Fibroblast of upper back skin (primary cell): Measurements from ENCODE around the gene MACROH2A1.
A peak's percentile ranks its signal among the peaks of the same experiment; 100 is the strongest.

Experiments used
- DNase-seq: peaks from one replicate; pipeline ENCODE4 v3.0.0-alpha.2; 2013

The MACROH2A1 gene

DNA sequence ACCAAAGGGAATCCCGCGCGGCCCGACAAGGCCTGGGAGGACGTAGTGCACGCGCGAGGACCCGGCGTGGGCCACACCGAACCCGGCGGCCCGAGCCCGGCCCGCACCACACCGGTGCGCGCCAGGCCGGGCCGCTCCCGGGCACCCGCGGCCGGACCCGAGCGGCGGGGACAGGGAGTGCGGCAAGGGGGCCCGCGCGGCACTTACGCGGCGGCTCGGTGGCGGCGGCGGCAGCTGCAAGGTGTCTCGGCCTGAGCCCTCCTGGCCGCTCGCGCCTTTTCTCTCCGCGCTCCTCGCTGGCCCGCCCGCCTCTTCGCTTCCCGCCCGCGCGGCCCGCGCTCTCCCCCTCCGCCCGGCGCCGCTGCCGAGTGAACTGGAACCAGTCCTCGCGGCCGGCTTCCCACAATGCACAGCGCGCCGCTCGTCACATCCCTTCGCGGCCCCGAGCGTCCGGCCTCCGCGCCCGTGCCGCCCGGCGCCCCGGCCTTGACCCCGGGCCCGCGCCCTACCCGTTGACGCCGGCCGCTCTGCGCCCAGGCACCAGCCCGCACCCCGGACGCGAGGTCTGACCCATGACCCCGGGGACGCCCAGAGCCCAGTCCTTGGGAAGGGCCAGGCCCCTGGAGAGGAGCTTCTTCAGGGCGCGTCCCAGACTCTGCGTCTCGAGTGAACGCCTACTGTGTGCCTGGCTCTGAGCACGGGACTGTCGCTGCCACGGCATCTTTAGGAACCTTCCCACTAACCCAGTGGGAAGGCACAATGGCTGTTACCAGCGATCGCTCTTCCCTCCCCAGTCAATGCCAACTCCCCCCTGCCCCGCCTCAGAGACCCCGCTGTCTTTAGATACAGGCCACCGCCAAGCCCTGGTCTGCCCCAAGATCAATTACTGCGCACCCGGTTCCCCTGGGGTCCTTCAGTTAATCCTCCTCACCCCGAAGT lies at the start of gene MACROH2A1:
Gene MACROH2A1 (minus strand): TSS at position 377 of the 939 bp plus-strand sequence. CDS start 10,138 bp downstream, outside the sequence.
- DNase-seq, result peak; percentile 82

GRCh38 chr5:135448071-135448739 lies 49.2 kb upstream of the MACROH2A1 start:
- no peak for DNase-seq

DNA sequence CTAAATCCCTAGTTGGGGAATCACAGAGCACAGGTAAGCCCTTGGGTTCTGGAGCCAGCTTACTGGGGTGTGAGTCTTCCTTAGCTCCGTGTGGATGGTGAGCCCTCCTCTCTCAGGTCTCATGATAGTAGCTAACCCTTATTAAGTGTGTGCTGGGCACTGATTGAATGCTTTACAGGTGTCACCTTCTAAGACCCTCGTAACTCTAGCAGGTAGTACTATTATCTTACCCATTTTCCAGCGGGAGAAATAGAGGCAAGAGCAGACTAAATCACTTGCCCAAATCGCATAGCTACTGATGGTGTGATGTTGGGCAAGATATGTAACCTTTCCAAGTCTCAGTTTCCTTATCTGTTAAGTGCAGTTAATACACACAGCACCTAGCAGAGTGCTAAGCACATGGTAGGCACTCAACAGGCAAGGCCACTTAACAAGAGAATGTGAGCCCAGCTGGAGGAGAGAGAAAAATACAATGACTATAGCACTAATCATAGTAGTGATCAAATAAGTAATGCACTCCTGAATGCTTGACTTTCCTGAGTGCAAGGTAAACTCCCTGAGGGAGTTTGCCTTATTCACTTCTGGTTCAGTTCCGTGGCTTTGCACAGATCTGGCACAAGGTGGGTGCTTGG lies 48.4 kb upstream of the MACROH2A1 start, which contains the start of gene DCANP1:
Gene DCANP1 (minus strand): TSS at position 51 of the 632 bp plus-strand sequence. CDS start 240 bp downstream, outside the sequence.
- no peak for DNase-seq

DNA sequence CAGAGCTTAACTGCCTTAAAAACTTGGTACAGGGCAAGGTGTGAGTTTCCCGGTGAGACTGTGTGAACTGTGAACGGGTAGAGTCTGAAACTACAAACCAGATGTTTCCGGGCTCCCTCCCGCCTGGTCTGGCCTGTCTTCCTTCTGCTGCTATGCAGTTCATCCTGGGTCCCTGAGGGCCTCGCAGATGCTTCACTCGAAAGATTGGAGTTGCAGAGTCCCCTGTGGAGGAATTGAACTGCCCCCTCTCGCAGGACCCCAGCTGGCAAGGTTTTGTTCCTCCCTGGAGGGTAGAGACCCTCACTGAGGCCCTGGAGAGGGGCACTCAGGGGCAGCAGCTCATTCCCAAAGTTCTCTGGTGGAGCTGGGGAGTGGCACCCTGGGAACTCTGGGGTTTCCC lies 47.6 kb upstream of the MACROH2A1 start:
- no peak for DNase-seq

DNA sequence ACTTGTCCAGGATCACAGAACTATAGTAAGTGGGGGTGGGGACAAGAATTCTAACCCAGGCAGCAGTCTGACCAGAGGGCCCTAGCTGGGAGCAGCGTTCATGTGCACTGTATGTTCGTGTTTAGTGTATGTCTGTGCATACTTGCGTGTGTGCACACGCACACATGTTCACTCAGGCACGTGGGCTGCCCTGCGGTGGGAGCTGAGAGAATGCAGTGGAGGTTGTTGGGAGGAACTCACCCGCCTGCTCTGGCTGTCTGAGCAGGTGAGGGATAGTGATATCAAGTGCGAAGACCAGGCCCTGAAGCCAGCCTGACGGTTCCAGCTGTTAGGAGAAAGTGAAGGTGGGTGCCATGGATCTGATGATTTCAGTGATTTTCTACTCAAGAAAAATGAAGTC lies 47.2 kb upstream of the MACROH2A1 start:
- DNase-seq, result no peak

DNA sequence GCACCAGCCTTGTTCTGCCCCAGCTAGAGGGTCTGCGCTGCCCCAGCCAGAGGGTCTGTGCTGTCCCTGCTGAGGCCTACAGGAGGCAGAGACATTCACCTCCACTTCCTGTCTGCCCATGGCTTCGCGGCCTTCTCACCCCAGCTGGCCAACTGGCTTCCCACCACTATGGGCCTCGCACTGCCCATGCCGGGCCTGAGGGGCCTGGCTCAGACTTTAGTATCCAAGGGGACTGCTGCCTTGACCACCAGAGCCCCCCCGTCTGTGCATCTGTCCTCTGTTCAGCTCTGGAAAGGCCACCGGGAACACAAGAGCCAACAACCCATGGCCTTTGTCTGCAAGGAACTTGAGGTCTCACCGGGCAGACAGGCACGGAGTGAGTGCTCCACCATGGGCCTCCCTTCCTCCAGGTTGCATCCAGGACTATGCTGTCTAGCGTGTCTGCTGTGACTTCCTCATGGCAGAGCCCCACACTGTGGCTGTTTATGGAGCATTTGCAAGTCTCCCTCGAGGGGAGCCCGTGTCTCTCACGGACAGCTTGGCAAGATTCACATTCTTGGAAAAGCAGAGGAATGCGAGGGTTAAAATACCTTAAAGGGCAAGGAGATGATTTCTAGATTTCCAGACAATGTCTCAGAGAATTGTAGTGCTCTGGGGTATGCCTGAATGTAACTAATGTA lies 46.4 kb upstream of the MACROH2A1 start:
- DNase-seq, result peak; percentile 35

DNA sequence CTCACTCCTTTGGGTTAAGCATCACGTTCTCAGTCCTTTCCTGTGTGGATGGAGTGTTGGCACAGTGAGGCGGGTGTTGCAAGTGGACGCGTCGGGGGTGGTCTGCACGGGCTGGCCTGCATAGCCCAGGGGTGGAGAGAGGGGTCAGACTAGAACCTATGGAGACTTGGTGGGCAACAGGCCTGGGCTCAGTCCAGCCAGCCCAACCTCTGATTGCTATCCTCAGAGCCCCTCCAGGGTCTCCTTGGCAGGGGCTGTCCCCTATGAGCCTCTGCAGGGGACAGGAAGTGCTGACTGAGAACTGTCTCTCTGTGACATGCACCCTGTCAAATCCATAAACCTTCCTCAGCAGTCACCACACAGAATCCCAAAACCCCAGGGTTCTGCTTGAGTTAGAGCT lies 45.9 kb upstream of the MACROH2A1 start:
- DNase-seq, result no peak

- DNase-seq, result no peak
These were observed 45.3 kb upstream of the MACROH2A1 start for GRCh38 chr5:135444360-135444759.

DNA sequence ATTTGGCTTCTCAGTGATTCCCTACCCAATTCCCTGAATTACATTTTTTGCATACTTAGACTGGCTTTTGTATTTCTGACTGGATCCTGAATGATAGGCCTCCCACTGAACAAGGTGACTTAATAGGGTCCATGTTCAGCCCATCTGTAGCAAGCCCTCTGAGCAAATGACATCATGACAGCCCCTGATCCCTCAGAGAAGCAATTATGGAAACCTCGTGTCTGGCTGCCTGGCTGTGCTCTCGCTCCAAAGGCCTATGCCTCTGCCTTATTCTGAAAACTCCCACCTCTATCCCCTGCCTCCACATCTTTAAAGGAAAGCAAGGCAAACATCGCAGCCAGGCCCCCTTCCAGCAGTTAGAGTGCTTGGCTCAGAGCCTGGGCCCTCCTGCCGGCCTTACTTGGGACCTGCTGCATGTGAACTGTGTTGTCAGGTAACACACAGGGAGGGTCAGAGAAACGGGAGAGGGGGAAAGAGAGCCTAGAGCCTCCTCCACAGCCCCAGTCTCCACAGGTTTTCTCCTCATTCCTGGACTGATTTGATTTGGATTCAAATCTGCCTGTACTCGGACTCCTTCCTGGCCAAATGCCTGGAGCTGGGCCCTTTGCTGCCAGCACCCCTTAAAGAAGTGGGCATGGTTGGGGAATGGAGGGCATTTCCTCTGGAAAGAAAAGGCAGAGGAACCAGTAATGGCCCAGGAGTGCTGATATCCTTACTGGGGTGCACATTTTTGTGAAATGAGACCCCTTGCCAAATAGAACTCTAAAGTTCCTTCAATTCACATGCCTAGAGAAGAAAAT lies 44.3 kb upstream of the MACROH2A1 start:
- DNase-seq, result peak; percentile 58

- DNase-seq, result no peak
These were observed 43.6 kb upstream of the MACROH2A1 start for GRCh38 chr5:135442431-135443160.

DNA sequence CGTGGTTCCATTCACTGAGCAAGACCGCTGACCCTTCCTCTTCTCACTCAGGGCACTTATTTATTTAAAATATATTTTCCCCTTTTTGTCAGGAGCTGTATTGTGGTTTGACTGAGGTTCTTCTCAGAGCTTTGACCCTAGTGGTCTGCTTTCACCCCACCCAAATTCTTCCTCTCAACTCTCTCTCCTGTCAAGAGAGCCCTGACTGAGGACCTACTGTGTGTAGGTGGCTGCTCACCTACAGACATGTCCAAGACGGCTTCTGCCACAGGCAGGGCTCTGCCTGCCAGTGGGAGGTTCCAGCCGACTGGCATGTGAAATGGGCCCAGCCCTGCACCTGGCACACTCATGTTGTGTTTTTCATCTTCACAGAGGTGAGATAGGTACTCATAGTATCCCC lies 42.9 kb upstream of the MACROH2A1 start:
- DNase-seq, result no peak

GRCh38 chr5:135441350-135441831 lies 42.4 kb upstream of the MACROH2A1 start:
- peak; percentile 28 for DNase-seq

DNA sequence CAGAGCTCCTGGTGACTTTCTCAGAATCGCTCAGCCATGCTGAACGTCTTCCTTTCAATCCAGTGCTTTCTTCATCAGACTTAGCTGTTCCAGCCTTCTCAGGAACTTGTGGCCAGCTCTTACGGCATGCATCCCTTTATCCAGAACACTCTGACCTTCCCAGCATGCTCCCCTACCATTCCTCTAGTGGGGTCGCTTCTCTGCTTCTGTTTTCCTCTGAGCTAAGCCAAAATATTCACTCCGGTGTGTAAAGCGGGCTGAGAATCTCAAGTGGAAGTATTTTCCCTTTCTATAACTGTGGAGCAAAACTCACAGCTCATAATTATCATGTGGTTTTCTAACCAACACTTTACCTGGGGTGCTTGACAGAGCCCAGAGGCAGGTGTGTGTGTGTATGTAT lies 41.9 kb upstream of the MACROH2A1 start:
- no peak for DNase-seq

- peak; percentile 58 for DNase-seq
These were observed 40.5 kb upstream of the MACROH2A1 start for GRCh38 chr5:135439231-135440205.

DNA sequence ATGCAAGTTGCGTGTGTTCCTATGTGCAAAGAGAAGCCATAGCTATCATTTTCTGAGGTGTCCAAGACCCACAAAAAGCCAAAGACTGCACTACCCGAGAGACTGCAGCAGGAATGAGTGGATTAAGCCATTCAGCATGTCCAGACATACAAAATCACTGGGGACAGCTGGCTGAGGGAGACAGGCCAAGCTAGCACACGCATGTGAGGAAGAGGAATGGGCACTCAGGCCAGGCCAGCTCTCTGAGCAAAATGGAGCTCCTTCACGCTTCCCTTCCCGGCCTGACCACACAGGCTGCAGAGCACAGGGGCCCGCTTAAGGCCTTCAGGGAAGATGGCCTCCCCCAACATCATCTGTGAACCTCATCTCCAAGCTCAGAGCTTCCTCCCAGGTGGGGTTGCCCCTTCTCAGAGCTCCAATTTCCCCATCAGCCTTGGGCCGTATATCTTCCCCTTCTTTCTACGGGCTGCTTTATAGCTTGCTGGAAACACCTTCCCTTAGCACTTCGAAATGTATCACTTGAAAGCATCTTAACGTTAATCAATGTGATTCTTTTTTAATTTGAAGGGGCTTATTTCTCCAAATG lies 39.7 kb upstream of the MACROH2A1 start:
- no peak for DNase-seq

DNA sequence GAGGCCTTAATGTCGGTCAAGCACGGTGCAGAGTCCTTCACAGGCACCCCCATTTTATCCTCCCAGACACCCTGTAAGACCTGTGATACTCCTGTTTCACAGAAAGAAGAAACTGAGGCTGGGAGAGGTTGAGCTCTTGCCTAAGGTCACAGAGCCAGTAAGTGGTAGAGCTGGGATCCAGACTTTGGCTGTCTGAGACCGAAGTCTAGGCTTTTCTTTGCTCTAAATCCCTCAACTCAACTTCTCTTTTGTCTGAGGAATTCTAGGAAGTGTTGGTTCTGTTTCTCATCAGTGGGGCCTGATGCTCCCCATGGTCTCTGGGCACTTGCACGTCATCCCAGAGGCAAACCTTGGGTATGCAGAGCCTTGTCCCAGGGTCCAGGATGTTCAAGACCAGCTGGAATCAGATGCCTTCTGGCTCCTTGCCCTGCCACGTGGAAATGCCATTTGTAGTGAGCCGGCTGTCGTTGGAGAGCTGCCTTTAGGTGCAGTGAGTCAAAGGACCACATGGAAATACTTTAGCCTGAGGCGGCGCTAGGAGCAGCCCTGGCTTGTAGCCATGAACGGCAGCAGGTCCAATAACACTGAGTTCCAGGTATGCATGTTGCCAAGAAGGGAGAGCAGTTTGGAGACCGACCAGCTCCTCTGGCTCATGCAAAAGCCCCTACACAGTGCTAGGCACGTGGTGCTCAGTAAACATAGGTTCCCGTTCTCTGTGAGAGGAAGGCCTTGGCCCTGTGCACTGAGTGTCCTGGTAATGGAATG lies 38.9 kb upstream of the MACROH2A1 start:
- peak; percentile 99 for DNase-seq

GRCh38 chr5:135437422-135437795 lies 38.4 kb upstream of the MACROH2A1 start:
- peak; percentile 76 for DNase-seq

- no peak for DNase-seq
These were observed 38.0 kb upstream of the MACROH2A1 start for GRCh38 chr5:135436951-135437418.
